Measurements from ENCODE around the gene KIAA0753. TPM values are rescaled to one million over a fixed set of nuclear protein-coding genes. Genes with fewer than 3 reads are reported as not detected.

Gene KIAA0753
- polyA plus RNA-seq, 1 of the 3 experiments (the other 2 are of a cell fraction), result 7.2 TPM

- Histone ChIP-seq H3K4me1 (ENCODE audit: control insufficient read depth in 1 of 2, insufficient read depth in 2 of 2, low read depth in 1 of 2, low read length in 1 of 2) (no peaks in the 10 kb centered on the region), H3K79me2 (ENCODE audit: insufficient read depth) (no peaks in the 10 kb centered on the region), H3K4me2 (no peak overlapping the region), H3K27me3 (ENCODE audit: insufficient read depth) (peaks cover 77% of the 10 kb centered on the region), H3K4me3 (ENCODE audit: low read depth in 2 of 2, low read length in 1 of 2) (no peak overlapping the region), H4K20me1 (ENCODE audit: insufficient read depth) (no peaks in the 10 kb centered on the region), H2AFZ (ENCODE audit: low read depth) (no peak overlapping the region), H3K27ac (ENCODE audit: low read depth in 2 of 2, low read length in 1 of 2) (no peak overlapping the region), H3K9me2 (no peaks in the 10 kb centered on the region), H3K36me3 (replicated peaks in 1 of 2; ENCODE audit: control insufficient read depth in 1 of 2, insufficient read depth in 2 of 2, low read length in 1 of 2) (no peaks in the 10 kb centered on the region), H3F3A (replicated peaks; ENCODE audit: insufficient read depth) (no peaks in the 10 kb centered on the region), H3K9me3 (no peaks in the 10 kb centered on the region), H3K9ac (no peak overlapping the region)
- CTCF ChIA-PET, result interaction anchor here (0.9 to 1.6 kb wide), 2 partner anchors 13 to 52 kb away, joined by 3 to 5 read pairs; no protein-coding TSS in a partner anchor
- POLR2A ChIA-PET, result no interaction called here
- 6% methylated on average over 6 of the region's 6 CpGs for WGBS (ENCODE audit: low lambda C conversion rate)
- no peak for TF ChIP-seq SIN3A (IDR thresholded peaks at IDR 0.05; ENCODE audit: borderline replicate concordance, low read depth, low read length)
- TF ChIP-seq FOSL2 (IDR thresholded peaks at IDR 0.05; ENCODE audit: borderline replicate concordance, low read depth), result no peak
- TF ChIP-seq CHD2 (IDR thresholded peaks at IDR 0.05; ENCODE audit: low read length, partially characterized antibody), result no peak
- no peak for TF ChIP-seq MXI1 (IDR thresholded peaks at IDR 0.05; ENCODE audit: low read depth, low read length)
- no peak for TF ChIP-seq TAF1 (IDR thresholded peaks at IDR 0.05; ENCODE audit: borderline replicate concordance, low read depth, low read length)
- TF ChIP-seq TEAD4 (IDR thresholded peaks at IDR 0.05; ENCODE audit: borderline replicate concordance, insufficient read depth), result no peak
- TF ChIP-seq GABPA (IDR thresholded peaks at IDR 0.05; ENCODE audit: low read depth), result no peak
- no peak for TF ChIP-seq PBX3 (IDR thresholded peaks at IDR 0.05)
- TF ChIP-seq RAD21 (IDR thresholded peaks at IDR 0.05; ENCODE audit: low read length), result no peak
- TF ChIP-seq EP300 (IDR thresholded peaks at IDR 0.05; ENCODE audit: borderline replicate concordance in 1 of 2, low read depth in 1 of 2, low read length in 1 of 2), result no peak
- TF ChIP-seq POLR2AphosphoS5 (IDR thresholded peaks at IDR 0.05; ENCODE audit: low read depth, low read length), result no peak
- TF ChIP-seq MAX (IDR thresholded peaks at IDR 0.05; ENCODE audit: low read depth), result no peak
- no peak for TF ChIP-seq USF1 (IDR thresholded peaks at IDR 0.05; ENCODE audit: borderline replicate concordance, low read depth)
- no peak for TF ChIP-seq FOXM1 (IDR thresholded peaks at IDR 0.05; ENCODE audit: low read depth)
- no peak for TF ChIP-seq REST (IDR thresholded peaks at IDR 0.05; ENCODE audit: low read depth, low read length)
- TF ChIP-seq MEF2A (IDR thresholded peaks at IDR 0.05; ENCODE audit: borderline replicate concordance, low read depth), result no peak
- no peak for TF ChIP-seq NRF1 (IDR thresholded peaks at IDR 0.05; ENCODE audit: low read depth, low read length)
- TF ChIP-seq USF2 (IDR thresholded peaks at IDR 0.05; ENCODE audit: borderline replicate concordance, low read depth, low read length), result no peak
- no peak for TF ChIP-seq IRF3 (IDR thresholded peaks at IDR 0.05; ENCODE audit: low read depth, low read length)
- TF ChIP-seq JUND (IDR thresholded peaks at IDR 0.05), result no peak
- no peak for DNase-seq
Observed at GRCh38 chr17:6679241-6679640, 38.7 kb upstream of the KIAA0753 start.

Data from SK-N-SH (cell line).